NCI-H2107 (cell line): ENCODE results near the gene IFT27.
"Not testable (repeated sequence)": the region's sequence is repeated elsewhere in the genome, so short reads cannot be mapped to it uniquely, and the experiment has no call there.

Experiments used
- DNase-seq: peaks from one replicate; lab custom pipeline; 2025; lab: John Stamatoyannopoulos, UW

IFT27 gene

DNA sequence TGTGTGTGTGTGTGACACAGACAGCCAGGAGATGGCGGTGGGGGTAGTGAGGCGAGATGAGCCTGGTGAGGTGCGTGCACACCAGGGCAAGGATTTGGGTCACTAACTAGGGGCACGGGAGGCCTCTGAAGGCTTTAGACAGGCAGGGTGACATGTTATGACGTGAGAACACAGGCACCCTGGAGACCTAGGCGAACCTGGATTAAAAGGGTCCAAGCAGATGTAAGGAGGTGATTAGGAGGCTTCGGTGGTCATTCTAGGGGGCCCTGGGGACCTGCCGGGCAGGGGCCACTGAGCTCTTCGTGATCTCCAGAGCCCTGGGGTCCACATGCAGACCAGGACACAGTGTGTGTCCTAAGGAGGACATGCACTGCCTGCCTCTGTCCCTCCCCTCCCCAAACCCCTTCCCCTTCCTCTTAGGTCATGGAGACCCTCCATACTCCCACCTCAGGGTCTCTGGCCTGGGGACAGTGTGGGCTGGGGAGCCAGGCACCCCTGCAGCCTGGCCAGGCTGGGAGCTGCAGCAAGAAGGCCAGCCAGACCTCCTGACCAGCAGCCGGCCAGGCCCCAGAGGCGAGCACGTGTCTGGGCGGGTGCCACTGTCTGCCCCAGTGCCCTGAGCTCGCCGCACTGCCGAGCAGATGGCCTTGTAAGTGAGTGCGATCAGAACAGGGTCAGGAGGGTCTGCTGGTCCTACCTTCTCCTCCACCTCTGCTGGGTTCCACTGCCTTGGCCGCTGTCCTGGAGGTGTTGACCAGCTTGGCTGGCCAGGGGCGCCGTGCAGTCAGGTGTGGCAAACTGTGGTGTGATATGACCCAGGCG, 32.1 kb downstream of the IFT27 start:
- no peak for DNase-seq

DNA sequence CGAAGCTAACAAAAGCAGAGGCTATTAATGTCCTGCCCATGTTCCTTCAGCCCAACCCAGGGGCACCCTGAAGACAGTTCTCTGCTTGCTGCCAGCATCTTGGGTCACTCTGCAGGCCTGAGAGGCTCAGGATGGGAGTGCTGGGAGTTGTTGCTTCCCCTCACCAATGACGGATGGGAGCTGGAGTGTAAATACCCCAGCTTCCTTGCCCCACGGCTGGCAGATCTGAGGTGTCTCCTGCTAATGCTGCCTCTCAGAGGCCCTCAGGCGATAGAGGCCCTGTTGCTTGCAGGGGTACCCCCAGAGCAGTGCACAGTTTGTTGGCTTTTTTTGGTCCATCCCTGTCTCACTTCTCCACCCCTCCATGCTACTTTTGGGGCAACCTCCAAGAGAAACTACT, 32.9 kb downstream of the IFT27 start:
- no peak for DNase-seq

DNA sequence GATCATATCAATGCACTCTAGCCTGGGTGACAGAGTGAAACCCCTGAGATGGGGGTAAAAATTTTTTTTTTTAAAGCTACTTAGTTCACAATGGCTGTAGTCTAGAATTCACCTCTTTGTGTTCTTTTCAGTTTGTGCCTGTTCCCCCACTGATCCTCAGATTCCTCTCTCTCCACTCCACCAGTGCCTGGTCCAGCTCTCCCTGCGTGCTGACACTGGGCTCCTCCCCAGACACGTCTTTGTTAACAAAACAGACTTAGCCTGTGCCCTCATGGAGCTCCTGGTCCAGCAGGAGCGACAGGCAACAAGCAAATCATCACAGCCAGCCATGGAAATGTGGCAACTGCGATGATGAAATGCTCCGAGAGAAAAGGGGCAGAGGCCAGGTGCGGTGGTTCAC, 34.0 kb downstream of the IFT27 start:
- no peak for DNase-seq

DNA sequence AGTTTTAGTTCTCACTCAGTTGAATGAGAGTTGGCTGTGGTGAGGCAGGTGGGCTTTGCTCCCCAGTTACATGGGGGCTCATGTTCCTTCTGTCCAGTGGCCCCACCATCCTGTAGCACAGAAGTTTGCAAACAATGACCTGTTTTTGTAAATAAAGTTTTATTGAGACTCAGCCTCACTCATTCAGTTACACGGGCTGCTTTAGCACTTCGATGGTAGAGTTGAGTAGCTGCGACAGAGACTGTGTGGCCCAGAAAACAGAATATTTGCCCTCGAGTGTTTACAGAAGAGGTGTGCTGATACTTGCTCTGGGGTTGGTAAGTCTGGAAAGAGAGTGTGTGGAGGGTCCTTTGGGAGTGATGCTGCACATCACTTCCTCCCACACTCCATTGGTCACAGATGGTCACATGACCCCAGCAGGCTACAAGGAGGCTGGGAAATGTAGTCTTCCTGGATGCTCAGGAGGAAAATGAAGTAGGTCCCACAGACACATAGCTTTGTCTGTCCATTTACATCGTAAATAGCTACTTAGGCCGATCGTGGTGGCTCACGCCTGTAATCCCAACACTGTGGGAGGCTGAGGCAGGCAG, 34.6 kb downstream of the IFT27 start:
- DNase-seq, result no peak

DNA sequence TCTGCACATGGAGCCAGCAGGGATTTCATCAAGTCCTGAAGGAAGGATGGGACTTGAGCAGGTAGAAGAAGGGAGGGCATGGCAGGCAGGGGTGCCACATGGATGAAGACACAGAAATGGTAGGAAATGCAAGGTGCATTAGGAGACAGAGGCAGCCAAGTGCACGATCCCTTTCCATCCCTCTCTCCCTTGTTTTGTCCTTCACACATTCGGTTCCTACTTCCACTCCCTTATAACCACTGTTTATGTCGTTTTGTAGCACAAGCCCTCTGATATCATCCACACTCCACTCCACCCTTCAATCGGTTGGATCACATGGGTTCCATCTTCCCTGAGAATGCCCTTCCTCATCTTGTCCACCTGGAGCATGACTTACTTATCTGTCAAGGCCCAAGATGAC, 35.2 kb downstream of the IFT27 start:
- DNase-seq, result no peak

DNA sequence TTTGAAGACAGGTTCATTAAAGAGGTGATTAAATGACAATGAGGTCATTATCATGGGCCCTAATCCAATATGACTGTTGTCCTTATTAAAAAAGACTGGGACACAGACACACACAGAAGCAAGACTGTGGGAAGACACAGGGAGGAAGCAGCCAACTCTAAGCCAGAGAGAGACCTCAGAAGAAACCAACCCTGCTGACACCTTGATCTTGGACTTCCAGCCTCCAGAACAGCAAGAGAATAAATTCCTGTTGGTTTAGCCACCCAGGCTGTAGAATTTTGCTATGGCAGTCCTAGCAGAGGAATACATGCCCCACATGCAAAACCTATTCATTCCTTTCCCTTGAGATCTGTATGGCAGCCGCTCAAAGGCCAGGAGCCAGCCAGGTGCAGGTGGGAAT, 36.7 kb downstream of the IFT27 start:
- DNase-seq, result no peak

DNA sequence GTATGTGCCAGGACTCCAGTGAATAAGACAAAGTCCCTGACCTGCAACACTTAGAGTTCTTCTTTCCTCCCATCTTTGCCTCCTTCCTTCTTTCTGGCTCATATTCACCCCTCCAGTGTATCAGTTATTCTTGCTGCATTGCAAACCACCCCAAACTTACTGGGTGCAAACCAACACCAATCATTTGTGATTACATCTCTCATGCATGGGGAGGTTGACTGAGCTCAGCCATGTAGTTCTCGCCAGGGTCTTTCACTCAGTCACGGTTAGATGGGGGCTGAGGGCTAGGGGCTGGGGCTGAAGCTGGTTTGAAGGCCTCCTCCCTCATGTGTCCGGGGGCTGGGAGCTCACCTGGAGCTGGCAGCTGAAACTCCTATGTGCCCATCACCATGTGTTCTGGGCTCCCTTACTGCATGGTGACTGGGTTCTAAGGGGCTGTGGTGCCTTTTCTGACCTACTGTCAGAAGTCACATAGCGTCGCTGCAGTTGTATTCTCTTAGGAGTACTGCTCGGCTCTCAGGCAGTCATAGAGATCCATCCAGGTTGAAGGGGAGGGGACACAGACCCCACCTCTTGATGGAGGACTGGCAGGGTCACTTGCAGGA, 37.4 kb downstream of the IFT27 start:
- no peak for DNase-seq

DNA sequence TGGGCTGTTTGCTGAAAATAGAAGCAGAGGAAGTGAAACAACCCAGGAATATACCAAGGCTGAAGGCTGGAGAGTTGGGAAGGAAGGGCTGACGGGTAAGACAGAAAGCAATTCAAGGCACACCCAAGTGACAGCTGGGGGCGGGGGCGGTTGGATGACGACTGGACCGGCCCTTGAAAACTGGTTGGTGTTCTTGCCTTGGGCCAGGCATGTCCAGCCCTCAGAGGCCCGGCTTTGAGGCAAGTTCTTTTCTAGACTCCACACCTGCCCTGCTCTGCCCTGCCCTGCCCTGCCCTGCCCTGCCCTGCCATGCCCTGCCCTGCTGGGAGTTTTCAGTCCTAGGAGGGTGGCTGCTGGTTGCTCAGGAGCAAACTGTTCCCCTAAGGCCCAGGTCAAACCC, 38.1 kb downstream of the IFT27 start:
- no peak for DNase-seq

DNA sequence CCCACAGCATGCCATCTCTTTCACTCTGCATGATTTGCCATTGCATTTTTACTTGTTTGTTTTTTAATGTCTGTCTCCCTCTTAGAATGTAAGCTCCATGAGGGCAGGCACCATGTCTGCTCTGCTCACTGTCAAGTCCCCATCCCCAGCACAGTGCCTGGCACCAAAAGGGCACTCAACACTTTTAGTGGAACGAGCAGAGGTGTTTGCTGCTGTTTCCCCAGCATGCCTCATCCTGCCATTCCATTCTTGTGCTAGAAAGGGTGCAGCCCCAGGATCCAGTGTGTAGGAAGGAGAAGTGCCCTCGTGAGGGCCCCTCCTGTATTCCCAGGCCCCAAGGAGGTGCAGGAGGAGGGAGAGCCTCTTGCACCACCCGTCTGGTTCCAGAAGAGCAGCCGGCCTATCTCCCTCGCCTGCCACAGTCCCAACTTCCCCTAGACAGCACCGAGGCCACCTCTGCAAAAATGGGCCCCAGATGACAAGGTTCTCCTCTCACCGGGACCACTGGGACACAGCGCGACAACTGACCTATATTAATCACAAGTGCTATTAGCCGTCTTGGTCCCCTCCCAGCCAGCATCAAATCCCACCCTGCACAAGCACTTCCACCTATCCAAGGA, 39.1 kb downstream of the IFT27 start:
- DNase-seq, result no peak

DNA sequence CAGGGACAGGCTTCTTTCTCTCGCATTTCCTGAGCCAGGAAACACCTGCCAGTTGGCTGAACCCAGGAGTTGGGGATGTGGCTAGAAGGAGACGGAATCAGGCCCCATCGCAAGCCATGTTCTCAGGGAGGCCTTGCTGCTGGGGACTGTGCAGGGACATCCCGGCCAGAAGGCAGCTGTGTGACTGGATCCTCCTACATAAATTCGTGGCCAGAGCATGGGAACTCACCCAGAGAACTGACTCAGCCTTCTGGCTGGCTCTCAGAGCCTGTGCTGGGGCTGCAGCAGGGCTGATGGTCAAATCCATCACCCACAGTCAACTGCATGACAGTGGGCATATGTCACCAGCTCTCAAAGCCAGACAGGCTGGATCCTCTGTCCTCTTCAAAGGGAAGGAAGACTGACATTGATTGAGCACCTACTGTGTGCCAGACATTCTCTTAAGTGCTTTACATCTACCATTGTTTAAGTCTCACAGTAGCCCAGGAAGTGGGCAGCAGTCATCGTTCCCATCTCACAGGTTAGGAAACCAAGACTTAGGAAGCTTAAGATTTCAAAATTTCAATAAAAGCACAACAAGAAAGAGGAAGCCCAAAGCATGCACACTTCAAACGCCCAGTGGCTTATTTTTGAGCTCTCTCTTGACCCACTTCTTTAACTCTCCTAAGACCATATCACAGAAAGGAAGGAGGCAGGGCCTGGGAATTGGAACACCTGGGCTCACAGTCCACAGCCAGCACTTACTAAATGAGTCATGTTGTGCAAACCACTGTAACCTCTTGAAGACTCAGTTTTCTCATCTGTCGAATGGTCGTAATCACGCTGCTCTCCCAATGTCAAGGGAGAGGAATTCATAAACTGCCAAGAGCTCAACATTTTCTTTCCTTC, 41.5 kb downstream of the IFT27 start:
- no peak for DNase-seq

DNA sequence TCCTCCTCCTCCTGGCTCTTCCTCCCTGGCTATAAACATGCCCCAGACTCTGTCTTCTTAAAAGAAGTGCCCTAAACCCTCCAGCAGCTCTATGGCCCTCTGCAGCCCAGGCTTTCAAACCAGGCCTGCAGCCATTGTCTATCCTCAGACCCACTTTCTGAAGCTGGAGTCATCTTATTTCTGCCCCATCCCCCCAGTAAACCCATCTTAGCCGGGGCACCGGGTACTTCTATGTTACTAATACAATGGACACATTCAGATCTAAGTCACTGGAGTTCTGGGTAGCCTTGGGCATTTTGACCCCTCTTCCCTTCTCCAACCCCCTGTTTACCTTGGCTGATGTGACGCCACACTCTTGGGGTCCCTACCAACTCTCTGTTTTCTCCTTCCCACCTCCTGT, 42.6 kb downstream of the IFT27 start:
- DNase-seq, result no peak

DNA sequence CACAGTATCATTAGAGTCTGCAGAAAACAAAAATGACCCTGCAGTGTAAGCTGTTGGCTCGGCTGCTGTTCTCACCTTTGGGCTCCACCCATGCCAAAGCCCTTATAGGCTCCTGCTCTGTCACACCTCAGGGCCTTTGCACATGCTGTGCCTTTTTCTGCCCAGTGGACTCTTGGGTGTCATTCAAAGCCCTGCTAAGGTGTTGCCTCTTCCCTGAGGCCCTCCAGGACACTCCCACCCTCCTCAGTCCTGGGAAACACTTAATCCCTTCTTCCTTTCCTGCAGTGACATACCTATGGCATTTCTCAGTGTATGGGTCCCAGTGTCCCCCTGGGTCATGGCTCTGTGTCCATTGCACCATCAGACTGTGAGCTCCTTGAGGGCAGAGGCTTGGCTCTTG, 43.3 kb downstream of the IFT27 start:
- DNase-seq, result no peak

DNA sequence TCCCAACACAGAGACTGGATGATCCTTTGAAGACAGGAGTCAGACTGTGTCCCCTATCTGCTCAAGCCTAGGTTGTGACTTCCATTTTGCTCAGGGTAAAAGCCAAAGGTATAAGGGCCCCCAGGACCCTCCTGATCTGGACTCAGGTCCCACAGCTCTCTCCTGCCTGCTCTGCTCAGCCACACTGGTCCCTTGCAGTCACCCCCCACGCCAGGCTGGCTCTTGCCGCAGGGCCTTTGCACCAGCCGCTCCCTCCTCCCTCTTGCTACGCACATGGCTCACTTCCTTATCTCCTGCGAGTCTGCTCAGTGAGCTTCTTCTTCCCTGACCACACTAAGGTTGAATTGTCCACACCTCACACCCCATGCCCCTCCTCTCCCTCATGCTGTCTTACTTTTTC, 44.0 kb downstream of the IFT27 start:
- no peak for DNase-seq

DNA sequence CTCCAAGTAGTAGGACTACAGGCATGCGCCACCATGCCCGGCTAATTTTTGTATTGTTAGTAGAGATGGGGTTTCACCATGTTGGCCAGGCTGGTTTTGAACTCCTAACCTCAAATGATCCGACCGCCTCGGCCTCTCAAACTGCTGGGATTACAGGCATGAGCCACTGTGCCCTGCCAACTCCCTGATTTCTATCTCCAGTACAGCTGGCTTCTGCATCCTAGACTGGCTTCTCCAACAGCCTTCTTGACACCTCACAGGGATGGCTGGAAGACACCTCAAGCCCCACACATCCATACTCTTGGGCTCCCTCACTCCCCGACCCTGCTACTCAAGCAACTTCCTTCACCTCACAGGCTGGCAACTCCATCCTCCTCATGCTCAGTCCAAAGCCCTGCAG, 44.6 kb downstream of the IFT27 start:
- DNase-seq, result not testable (repeated sequence)

DNA sequence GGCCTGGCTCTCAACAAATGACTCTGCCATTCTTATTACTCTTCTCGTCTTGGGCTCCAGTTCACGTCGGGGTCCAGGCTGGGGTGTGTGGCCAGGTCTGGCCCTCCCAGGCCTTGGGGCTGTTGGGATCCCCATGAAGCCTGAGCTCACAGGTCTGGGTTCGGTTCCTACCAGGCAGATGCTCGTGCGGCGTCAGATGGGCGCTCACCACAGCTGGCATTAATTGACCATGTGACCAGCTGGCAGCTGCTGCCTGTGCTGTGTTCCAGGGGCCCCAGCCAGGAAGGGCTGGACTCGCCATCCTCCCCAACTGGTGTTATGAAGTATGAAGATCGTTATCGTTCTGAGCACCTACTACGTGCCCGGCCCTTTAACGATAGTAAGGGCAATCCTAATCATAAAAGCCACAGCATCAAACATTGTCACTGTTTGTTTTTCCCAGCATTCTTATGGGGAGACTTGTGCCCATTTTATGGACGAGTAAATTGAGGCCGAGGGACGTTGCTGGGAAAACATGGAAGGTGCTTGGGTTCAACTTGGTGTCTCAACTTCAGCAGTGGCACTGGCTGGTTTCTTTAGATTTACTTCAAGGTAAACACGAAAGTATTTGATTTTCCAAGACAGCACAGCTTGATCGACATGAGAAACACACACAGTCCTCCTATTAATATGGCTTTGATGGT, 45.6 kb downstream of the IFT27 start:
- no peak for DNase-seq

DNA sequence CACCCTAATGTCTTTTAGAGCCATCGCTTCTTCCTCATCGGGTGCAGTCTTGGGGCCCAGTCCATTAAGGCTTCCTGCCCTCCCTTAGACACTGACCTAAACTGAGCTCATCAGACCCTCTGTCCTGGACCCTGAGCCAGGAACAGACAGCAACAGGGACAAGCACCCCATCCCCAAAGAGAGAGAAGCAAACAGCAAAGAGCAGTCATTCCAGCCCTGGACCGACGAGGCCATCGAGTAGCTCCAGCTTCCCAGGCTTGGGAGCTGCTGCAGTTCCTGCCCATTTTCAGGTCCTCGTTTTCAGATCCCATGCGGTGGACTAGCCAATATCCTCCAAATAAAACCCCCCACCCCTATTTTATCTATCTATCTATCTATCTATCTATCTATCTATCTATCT, 46.6 kb downstream of the IFT27 start:
- no peak for DNase-seq

DNA sequence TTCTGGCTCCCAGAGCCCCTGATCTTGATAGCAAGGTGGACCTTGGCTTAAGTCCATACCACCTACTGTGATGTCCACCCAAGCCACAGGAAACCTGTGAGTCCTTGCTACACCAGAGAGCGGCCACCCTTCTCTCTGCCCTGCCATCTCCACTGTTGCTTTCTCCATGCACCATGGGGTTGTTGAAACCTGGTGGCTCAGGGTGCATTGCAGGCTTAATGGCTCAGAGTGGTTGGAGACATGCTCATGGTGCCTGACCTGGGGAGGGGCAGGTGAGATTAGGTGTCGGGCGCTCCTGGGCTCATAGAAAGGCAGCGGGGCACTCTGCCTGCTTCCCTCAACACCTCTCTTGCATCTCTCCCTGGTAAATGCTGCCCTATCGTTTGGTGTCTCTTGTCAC, 47.4 kb downstream of the IFT27 start:
- no peak for DNase-seq

DNA sequence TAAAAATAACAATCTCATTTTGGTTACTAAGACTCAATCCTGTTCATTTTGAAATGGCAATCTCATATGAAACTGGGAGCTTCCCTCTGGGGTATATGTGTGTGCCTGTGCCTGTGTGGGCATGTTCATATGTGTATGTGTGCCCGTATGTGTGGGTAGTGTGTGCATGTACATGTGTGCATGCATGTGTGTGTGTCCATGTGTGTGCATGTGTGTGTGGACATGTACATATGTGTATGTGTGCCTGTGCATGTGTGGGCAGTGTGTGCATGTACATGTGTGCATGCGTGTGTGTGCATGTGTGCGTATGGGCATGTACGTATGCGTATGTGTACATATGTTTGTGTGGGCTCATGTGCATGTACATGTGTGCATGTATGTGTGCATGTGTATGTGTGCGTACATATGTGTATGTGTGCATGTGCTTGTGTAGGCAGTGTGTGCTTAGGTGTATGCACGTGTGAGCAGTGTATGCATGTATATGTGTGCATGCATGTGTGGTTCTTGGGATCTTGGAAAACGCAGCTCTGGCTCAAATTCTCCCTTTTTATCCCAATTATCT, 47.9 kb downstream of the IFT27 start:
- no peak for DNase-seq

DNA sequence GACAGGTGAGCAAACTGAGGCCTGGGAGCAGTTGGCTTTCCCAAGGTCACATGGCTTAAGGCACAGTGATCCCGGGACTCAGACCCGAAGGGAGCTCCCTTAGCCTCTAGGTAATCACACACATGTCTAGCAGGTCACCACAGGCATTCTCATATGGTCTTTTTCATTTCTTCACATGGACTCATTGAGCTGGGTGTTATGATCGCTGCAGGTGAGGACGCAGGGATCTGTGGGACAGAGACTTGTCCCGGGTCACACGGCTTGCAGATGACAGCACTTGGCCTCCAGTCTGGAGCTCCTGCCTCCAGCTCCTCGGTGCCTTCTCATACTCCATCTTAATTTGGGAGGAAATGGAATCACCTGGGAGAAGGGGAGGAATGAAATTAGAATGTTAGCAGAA, 48.8 kb downstream of the IFT27 start:
- no peak for DNase-seq

DNA sequence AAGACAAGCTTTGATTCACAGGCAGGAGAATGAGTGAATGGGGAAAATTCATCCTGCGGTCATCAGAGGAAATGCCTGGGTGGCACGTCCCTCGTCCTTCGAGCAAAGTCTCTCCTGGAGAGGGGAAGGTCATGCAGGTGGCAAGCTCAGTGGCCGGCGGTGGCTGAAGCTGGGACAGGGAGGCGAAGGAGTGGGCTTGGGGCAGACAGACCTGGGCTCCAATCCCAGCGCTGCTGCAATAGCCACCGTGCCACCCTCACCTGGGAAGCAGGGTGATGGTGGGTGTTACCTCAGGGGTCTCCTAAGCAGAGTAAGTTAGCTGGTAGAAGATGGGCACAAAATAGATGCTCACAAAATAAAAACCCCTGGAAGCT, 49.9 kb downstream of the IFT27 start:
- no peak for DNase-seq

DNA sequence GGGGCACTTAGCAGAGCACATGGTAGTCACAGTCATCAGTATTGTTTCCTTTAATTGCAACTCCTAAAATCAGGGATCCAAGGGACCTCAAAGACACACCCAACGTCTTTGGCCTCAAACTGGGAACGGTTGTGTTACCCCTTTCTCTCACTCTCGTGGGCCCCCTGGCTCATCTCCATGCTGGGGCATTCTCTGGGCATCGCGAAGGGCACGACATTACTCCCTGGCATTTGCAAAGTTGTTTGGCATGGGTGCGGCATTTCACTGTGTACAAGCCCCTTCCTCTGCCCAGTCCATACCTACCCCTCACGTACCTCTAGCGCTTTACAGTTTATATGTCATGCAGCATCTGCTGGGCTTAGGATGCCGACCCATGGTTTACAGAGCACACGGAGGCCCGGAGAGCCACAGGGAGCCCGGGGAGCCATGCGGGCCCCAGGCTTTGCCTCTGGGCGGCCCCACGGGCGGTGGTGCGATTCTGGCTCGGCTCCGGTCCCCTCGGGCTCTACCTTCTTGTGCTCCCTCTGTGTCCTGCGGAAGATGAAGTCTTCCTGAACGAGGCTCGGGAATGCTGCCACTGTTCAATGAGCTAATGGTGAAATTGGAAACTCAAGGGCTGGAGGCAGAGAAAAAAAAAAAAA, 50.4 kb downstream of the IFT27 start:
- DNase-seq, result no peak
